ENCODE data around the gene NOSIP.

NOSIP gene

GRCh38 chr19:49506575-49507105 is 73.7 kb downstream of the NOSIP start:
- no peak for DNase-seq (ENCODE audit: low spot score)

Data from pons (tissue), 1 donor.